ENCODE data around the gene AUTS2.

DNA sequence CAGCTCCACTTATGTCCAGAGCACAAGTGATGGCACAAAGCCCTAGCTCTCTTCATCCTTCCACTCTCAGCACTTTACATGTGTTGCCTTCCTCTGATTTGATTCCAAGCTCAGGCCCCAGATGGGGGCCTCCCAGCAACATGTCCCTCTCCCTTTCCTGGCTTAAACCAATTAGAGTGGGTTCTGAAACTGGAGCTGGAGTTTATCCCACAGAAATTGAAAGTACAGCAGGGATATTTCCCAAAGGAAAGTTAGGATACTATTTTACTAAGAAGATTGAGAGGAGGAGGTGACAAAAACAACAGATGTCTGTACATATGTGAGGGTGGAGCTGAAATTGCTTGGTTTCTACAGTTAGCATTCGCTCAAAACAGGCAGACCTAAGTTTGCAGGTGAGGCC is 724.6 kb downstream of the AUTS2 start:
- no peak for TF ChIP-seq EZH2 (IDR thresholded peaks at IDR 0.05; ENCODE audit: borderline replicate concordance, low read depth, low read length, poor library complexity, severe bottlenecking)
- TF ChIP-seq, protein P1, sequence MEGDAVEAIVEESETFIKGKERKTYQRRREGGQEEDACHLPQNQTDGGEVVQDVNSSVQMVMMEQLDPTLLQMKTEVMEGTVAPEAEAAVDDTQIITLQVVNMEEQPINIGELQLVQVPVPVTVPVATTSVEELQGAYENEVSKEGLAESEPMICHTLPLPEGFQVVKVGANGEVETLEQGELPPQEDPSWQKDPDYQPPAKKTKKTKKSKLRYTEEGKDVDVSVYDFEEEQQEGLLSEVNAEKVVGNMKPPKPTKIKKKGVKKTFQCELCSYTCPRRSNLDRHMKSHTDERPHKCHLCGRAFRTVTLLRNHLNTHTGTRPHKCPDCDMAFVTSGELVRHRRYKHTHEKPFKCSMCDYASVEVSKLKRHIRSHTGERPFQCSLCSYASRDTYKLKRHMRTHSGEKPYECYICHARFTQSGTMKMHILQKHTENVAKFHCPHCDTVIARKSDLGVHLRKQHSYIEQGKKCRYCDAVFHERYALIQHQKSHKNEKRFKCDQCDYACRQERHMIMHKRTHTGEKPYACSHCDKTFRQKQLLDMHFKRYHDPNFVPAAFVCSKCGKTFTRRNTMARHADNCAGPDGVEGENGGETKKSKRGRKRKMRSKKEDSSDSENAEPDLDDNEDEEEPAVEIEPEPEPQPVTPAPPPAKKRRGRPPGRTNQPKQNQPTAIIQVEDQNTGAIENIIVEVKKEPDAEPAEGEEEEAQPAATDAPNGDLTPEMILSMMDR (conservative IDR thresholded peaks at IDR 0.05; ENCODE audit: low read depth, low read length), result no peak

Measured in A673 (cell line).